ENCODE results near the gene EPB41L4A.
"Not testable (repeated sequence)": the region's sequence is repeated elsewhere in the genome, so short reads cannot be mapped to it uniquely, and the experiment has no call there.

EPB41L4A gene

GRCh38 chr5:112396430-112396829, 22.6 kb downstream of the EPB41L4A start:
- no peak for DNase-seq

- DNase-seq: not testable (repeated sequence)
Measured at GRCh38 chr5:112395299-112395698, 23.8 kb downstream of the EPB41L4A start.

- DNase-seq: no peak
Measured at GRCh38 chr5:112390327-112390726, 28.8 kb downstream of the EPB41L4A start.

- DNase-seq: no peak
Measured at GRCh38 chr5:112388739-112389138, 30.3 kb downstream of the EPB41L4A start.

GRCh38 chr5:112388074-112388473, 31.0 kb downstream of the EPB41L4A start:
- DNase-seq: no peak

GRCh38 chr5:112386766-112387165, 32.3 kb downstream of the EPB41L4A start:
- no peak for DNase-seq

GRCh38 chr5:112385969-112386368, 33.1 kb downstream of the EPB41L4A start:
- DNase-seq: no peak

GRCh38 chr5:112385566-112385965, 33.5 kb downstream of the EPB41L4A start:
- no peak for DNase-seq

- DNase-seq: no peak
Measured at GRCh38 chr5:112384523-112384922, 34.6 kb downstream of the EPB41L4A start.

- DNase-seq: no peak
Measured at GRCh38 chr5:112382886-112383285, 36.2 kb downstream of the EPB41L4A start.

- no peak for DNase-seq
Measured at GRCh38 chr5:112381521-112381920, 37.6 kb downstream of the EPB41L4A start.

- no peak for DNase-seq
Measured at GRCh38 chr5:112379542-112380325, 39.3 kb downstream of the EPB41L4A start.

GRCh38 chr5:112374818-112375217, 44.3 kb downstream of the EPB41L4A start:
- DNase-seq: no peak

- DNase-seq: no peak
Measured at GRCh38 chr5:112374356-112374755, 44.7 kb downstream of the EPB41L4A start.

- DNase-seq: no peak
Measured at GRCh38 chr5:112373885-112374284, 45.2 kb downstream of the EPB41L4A start.

- no peak for DNase-seq
Measured at GRCh38 chr5:112372543-112372942, 46.5 kb downstream of the EPB41L4A start.

GRCh38 chr5:112371067-112371466, 48.0 kb downstream of the EPB41L4A start:
- DNase-seq: no peak

GRCh38 chr5:112367400-112367799, 51.7 kb downstream of the EPB41L4A start:
- DNase-seq: no peak

- DNase-seq: no peak
Measured at GRCh38 chr5:112366987-112367386, 52.1 kb downstream of the EPB41L4A start.

GRCh38 chr5:112360740-112361139, 58.3 kb downstream of the EPB41L4A start:
- not testable (repeated sequence) for DNase-seq

- no peak for DNase-seq
Measured at GRCh38 chr5:112356178-112356956, 62.7 kb downstream of the EPB41L4A start.

- no peak for DNase-seq
Measured at GRCh38 chr5:112355058-112355685, 63.9 kb downstream of the EPB41L4A start.

GRCh38 chr5:112353678-112354077, 65.4 kb downstream of the EPB41L4A start:
- no peak for DNase-seq

- no peak for DNase-seq
Measured at GRCh38 chr5:112351225-112351624, 67.9 kb downstream of the EPB41L4A start.
